Suprapubic skin (tissue), 4 donors: ENCODE measurements around the gene DRC7. TPM values are rescaled to one million over a fixed set of nuclear protein-coding genes. Genes with fewer than 3 reads are reported as not detected.

ENCODE experiments used
- DNase-seq, 2 donors: peaks; one replicate each; pipeline ENCODE4 v3.0.0-alpha.2; 2019; ENCODE audit warnings: low spot score in 2 of 2
- H3K27ac ChIP-seq: fragments of 200-600 bp; sonication (generic); one replicate; pipeline ENCODE4 v1.5.1; 2019
- H3K27me3 ChIP-seq: fragments of 200-600 bp; sonication (generic); one replicate; pipeline ENCODE4 v1.5.1; 2019
- H3K36me3 ChIP-seq: fragments of 200-600 bp; sonication (generic); one replicate; pipeline ENCODE4 v1.5.1; 2019
- H3K4me1 ChIP-seq: fragments of 200-600 bp; sonication (generic); one replicate; pipeline ENCODE4 v1.5.1; 2019
- H3K4me3 ChIP-seq: fragments of 200-600 bp; sonication (generic); one replicate; pipeline ENCODE4 v1.5.1; 2019; ENCODE audit warnings: mild to moderate bottlenecking
- H3K9me3 ChIP-seq: fragments of 200-600 bp; sonication (generic); one replicate; pipeline ENCODE4 v1.5.1; 2019
- CTCF ChIP-seq, 2 donors: fragments of 200-600 bp in 1 of 2; fragments of 450-650 bp in 1 of 2; sonication (generic) in 1 of 2; IDR thresholded peaks; one replicate each; pipeline ENCODE4 v1.5.1; 2016 to 2019; ENCODE audit warnings: antibody characterized with exemption in 2 of 2, mild to moderate bottlenecking in 1 of 2, moderate library complexity in 1 of 2
- EP300 ChIP-seq: sonication (generic); formaldehyde crosslinking; IDR thresholded peaks from one replicate; pipeline ENCODE4 v1.6.1; 2017; ENCODE audit warnings: antibody characterized with exemption
- POLR2A ChIP-seq, 2 donors: fragments of 450-650 bp; IDR thresholded peaks; one replicate each; pipeline ENCODE4 v1.6.1; 2017; ENCODE audit warnings: antibody characterized with exemption in 2 of 2, mild to moderate bottlenecking in 2 of 2, moderate library complexity in 2 of 2
- POLR2AphosphoS5 ChIP-seq, 3 donors: sonication (generic); formaldehyde crosslinking; IDR thresholded peaks; one replicate each; pipeline ENCODE4 v1.6.1; 2017; ENCODE audit warnings: antibody characterized with exemption in 3 of 3
- WGBS: methylation state at CpG from one replicate; pipeline ENCODE4 v1.1.5; 2018; 5-methylcytosine and 5-hydroxymethylcytosine counted together
- total RNA-seq, 4 donors: library from RNA; depleted of rRNA; stranded (reverse); fragments of >200 nt; gene quantifications; one replicate each; pipeline ENCODE4 v1.1.0, GENCODE V29; 2016

The DRC7 gene
- total RNA-seq, 4 donors from 2014 or later = not detected

DNA sequence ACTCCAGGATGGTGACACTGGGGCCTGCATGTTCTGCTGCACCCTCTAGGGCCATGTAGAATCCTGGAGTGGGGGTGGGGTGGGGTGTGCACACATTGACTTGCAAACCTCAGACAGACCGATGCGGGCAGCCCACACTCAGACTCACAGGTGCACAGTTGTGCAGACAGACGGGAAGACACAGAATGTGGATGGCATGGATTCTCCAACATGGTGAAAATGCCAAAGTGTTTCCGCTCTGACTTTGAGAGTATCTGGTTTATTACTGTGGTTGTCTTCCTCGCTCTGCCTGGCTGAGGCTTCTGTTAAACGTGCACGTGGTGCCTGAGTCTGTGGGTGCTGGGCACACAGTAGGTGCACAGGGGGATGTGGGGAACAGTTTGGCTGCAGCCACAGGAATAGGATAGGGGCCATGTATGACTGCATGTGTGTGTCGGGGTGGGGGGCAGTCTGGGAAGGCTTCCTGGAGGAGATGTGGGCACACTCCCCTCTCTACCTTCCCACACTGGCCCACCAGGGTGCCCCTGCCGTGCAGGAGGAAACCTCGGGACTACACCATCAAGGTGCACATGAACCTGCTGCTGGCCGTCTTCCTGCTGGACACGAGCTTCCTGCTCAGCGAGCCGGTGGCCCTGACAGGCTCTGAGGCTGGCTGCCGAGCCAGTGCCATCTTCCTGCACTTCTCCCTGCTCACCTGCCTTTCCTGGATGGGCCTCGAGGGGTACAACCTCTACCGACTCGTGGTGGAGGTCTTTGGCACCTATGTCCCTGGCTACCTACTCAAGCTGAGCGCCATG lies 35.5 kb upstream of the DRC7 start:
- Histone ChIP-seq H3K9me3 (no peaks in the 10 kb centered on the region), H3K4me1 (no peaks in the 10 kb centered on the region), H3K36me3 (peaks cover 92% of the 10 kb centered on the region), H3K4me3 (no peak overlapping the region), H3K27me3 (no peaks in the 10 kb centered on the region), H3K27ac (no peak overlapping the region)
- no peak for DNase-seq
- TF ChIP-seq CTCF (IDR thresholded peaks at IDR 0.05) (no peak), EP300 (no peak), POLR2A (IDR thresholded peaks at IDR 0.05) (no peak), POLR2AphosphoS5 (IDR thresholded peaks at IDR 0.05) (no peak)
- WGBS = 81% methylated on average over 15 of the region's 19 CpGs

DNA sequence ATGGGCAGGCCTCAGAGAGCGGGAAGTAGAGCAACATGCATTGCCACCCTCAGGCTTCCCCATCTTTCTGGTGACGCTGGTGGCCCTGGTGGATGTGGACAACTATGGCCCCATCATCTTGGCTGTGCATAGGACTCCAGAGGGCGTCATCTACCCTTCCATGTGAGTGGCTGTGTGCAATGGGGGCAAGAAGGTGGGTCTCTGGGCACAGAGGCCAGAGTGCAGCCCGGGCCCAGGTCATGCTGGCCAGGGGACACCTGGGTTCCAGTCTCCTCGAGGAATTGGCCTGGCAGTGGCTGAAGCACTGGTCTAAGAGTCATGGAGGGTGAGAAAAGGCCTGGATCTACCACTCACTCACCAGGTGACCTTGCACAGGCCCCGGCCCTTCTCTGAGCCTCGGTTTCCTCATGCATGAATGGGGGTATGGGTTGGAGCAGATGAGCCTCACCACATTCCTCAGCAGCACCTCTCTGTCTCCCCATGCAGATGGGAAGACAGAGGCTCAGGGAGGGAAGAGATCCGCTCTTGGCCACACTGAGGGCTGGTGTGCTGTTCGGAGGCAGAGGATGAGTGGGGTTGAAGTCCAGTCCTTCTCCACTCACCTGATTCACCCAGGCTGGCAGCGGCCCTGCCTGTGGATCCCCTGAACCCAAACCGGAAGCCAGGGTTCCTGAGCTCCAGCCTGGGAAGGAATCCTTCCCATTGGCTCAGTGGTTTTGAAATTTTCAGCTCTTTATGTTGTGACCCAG lies 33.7 kb upstream of the DRC7 start:
- no peaks in the 10 kb centered on the region for H3K9me3 ChIP-seq
- 90% methylated on average over 8 of the region's 11 CpGs for WGBS
- no peak for DNase-seq
- TF ChIP-seq EP300 = no peak
- TF ChIP-seq POLR2AphosphoS5 (IDR thresholded peaks at IDR 0.05) = no peak
- TF ChIP-seq POLR2A (IDR thresholded peaks at IDR 0.05) = no peak
- no peak for TF ChIP-seq CTCF (IDR thresholded peaks at IDR 0.05)
- H3K4me1 ChIP-seq = no peaks in the 10 kb centered on the region
- H3K27me3 ChIP-seq = no peaks in the 10 kb centered on the region
- no peak overlapping the region for H3K27ac ChIP-seq
- H3K36me3 ChIP-seq = peaks cover 89% of the 10 kb centered on the region
- no peak overlapping the region for H3K4me3 ChIP-seq

DNA sequence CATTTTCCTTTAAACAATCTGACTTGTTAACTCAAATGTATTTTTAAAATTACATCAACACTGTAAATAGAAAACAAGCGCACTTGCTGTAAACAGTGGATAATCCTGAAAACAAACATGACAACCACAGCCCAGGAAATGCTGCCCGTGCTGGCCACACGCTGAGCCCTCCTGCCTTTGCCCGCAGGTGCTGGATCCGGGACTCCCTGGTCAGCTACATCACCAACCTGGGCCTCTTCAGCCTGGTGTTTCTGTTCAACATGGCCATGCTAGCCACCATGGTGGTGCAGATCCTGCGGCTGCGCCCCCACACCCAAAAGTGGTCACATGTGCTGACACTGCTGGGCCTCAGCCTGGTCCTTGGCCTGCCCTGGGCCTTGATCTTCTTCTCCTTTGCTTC lies 33.1 kb upstream of the DRC7 start:
- TF ChIP-seq CTCF (IDR thresholded peaks at IDR 0.05) (no peak), POLR2AphosphoS5 (IDR thresholded peaks at IDR 0.05) (no peak), EP300 (no peak), POLR2A (IDR thresholded peaks at IDR 0.05) (no peak)

GRCh38 chr16:57661936-57662906 lies 32.4 kb upstream of the DRC7 start:
- H3K4me3 ChIP-seq = no peak overlapping the region
- H3K36me3 ChIP-seq = peaks cover 75% of the 10 kb centered on the region
- H3K9me3 ChIP-seq = no peaks in the 10 kb centered on the region
- H3K4me1 ChIP-seq = no peaks in the 10 kb centered on the region
- 91% methylated on average over 20 of the region's 20 CpGs for WGBS
- no peak for DNase-seq
- H3K27ac ChIP-seq = no peak overlapping the region
- no peaks in the 10 kb centered on the region for H3K27me3 ChIP-seq
- TF ChIP-seq CTCF (IDR thresholded peaks at IDR 0.05) = no peak
- no peak for TF ChIP-seq EP300
- TF ChIP-seq POLR2AphosphoS5 (IDR thresholded peaks at IDR 0.05) = no peak
- no peak for TF ChIP-seq POLR2A (IDR thresholded peaks at IDR 0.05)

More for the DNA sequence above, 33.1 kb upstream of the DRC7 start:
- no peak for DNase-seq
- Histone ChIP-seq H3K9me3 (no peaks in the 10 kb centered on the region), H3K4me1 (no peaks in the 10 kb centered on the region), H3K4me3 (no peak overlapping the region), H3K27ac (no peak overlapping the region), H3K36me3 (peaks cover 82% of the 10 kb centered on the region), H3K27me3 (no peaks in the 10 kb centered on the region)
- 89% methylated on average over 7 of the region's 7 CpGs for WGBS
